GM12875 (cell line): ENCODE measurements around the gene MYH14.

Experiments
- H3K4me3 ChIP-seq: one replicate; pipeline ENCODE4 v1.5.1; 2011; ENCODE audit warnings: low read depth, low read length, control low read depth
- CTCF ChIP-seq: IDR thresholded peaks from 2 replicates; pipeline ENCODE4 v1.5.1; 2011; ENCODE audit warnings: low read depth, mild to moderate bottlenecking, control low read depth, inconsistent platforms, low read length, moderate library complexity, borderline replicate concordance; ENCODE audit not compliant: insufficient read depth

Gene MYH14

GRCh38 chr19:50323782-50324133 lies 120.3 kb downstream of the MYH14 start:
- H3K4me3 ChIP-seq = no peak overlapping the region
- TF ChIP-seq CTCF = no peak

- no peak overlapping the region for H3K4me3 ChIP-seq
- TF ChIP-seq CTCF = no peak
Measured at GRCh38 chr19:50324331-50324730, 120.9 kb downstream of the MYH14 start.

- TF ChIP-seq CTCF = no peak
- no peak overlapping the region for H3K4me3 ChIP-seq
Measured at GRCh38 chr19:50325310-50326100, 122.1 kb downstream of the MYH14 start.

GRCh38 chr19:50326101-50326664 lies 122.8 kb downstream of the MYH14 start:
- TF ChIP-seq CTCF = no peak
- H3K4me3 ChIP-seq = no peak overlapping the region

GRCh38 chr19:50327013-50327412 lies 123.6 kb downstream of the MYH14 start:
- TF ChIP-seq CTCF = no peak
- no peak overlapping the region for H3K4me3 ChIP-seq

- TF ChIP-seq CTCF = no peak
- H3K4me3 ChIP-seq = no peak overlapping the region
Measured at GRCh38 chr19:50327461-50328223, 124.2 kb downstream of the MYH14 start.

- peak overlapping the region; percentile 36 for H3K4me3 ChIP-seq
Measured at GRCh38 chr19:50328224-50328872, 124.9 kb downstream of the MYH14 start.

More at GRCh38 chr19:50328224-50328872, 124.9 kb downstream of the MYH14 start:
- TF ChIP-seq CTCF = peak; percentile 39; the same call in 1 of the 2 replicates
